PC-3 (cell line): ENCODE data around the gene VAV3. TPM values are rescaled to one million over a fixed set of nuclear protein-coding genes. Genes with fewer than 3 reads are reported as not detected.
A peak's percentile ranks its signal among the peaks of the same experiment; 100 is the strongest.

Source experiments
- ATAC-seq: fragments of 200-7000 bp; cut with Tn5 transposase; 2 replicates; pipeline ENCODE4 v1.9.1; 2020; ENCODE audit warnings: mild to moderate bottlenecking, moderate library complexity
- BruUV-seq: library from RNA; stranded (reverse); fragments of 400-500 nt; replicated peaks from 2 replicates; lab custom pipeline; 2021; lab: Mats Ljungman, UMichigan
- CTCF ChIA-PET: fragments of 300-600 bp; sonication (Branson Sonifier 250); formaldehyde crosslinking; loops from one replicate; lab custom pipeline; 2022; ENCODE audit warnings: antibody characterized with exemption; lab: Charles Lee
- POLR2A ChIA-PET: fragments of 300-600 bp; sonication (Branson Sonifier 250); formaldehyde crosslinking; loops from one replicate; lab custom pipeline; 2022; ENCODE audit warnings: antibody characterized with exemption; ENCODE audit not compliant: unreplicated experiment; lab: Charles Lee
- DNase-seq: peaks from one replicate; pipeline ENCODE4 v3.0.0-alpha.2; 2015
- H2AFZ ChIP-seq: fragments of 300-600 bp; sonication (generic); 2 replicates; pipeline ENCODE4 v1.6.0; 2016; ENCODE audit warnings: antibody characterized with exemption, low read length
- H3F3A ChIP-seq: fragments of 300-600 bp; sonication (generic); one replicate; pipeline ENCODE4 v1.6.0; 2017; ENCODE audit warnings: antibody characterized with exemption, low read length, control low read depth, mild to moderate bottlenecking; ENCODE audit not compliant: unreplicated experiment
- H3K27ac ChIP-seq: fragments of 300-600 bp; sonication (generic); 2 replicates; pipeline ENCODE4 v1.5.1; 2016; ENCODE audit warnings: mild to moderate bottlenecking, low read length
- H3K27me3 ChIP-seq: fragments of 300-600 bp; sonication (generic); 2 replicates; pipeline ENCODE4 v1.6.1; 2016; ENCODE audit warnings: low read length, mixed read lengths
- H3K36me3 ChIP-seq: fragments of 300-600 bp; sonication (generic); 2 replicates; pipeline ENCODE4 v1.6.1; 2016; ENCODE audit warnings: low read depth, mixed run types, low read length, mixed read lengths
- H3K4me1 ChIP-seq: fragments of 300-600 bp; sonication (generic); 2 replicates; pipeline ENCODE4 v1.5.1; 2016; ENCODE audit warnings: low read length; ENCODE audit not compliant: insufficient read depth
- H3K4me2 ChIP-seq: fragments of 300-600 bp; sonication (generic); 2 replicates; pipeline ENCODE4 v1.6.0; 2016; ENCODE audit warnings: low read length
- H3K4me3 ChIP-seq: fragments of 300-600 bp; sonication (generic); 2 replicates; pipeline ENCODE4 v1.5.1; 2016; ENCODE audit warnings: mild to moderate bottlenecking, low read length, mixed read lengths
- H3K79me2 ChIP-seq: fragments of 300-600 bp; sonication (generic); 2 replicates; pipeline ENCODE4 v1.6.1; 2017; ENCODE audit warnings: low read length, mixed read lengths
- H3K9ac ChIP-seq: fragments of 300-600 bp; sonication (generic); 2 replicates; pipeline ENCODE4 v1.6.0; 2016; ENCODE audit warnings: mild to moderate bottlenecking, low read length
- H3K9me2 ChIP-seq: fragments of 300-600 bp; sonication (generic); replicated peaks from 2 replicates; pipeline ENCODE4 v1.6.1; 2016; ENCODE audit warnings: mixed run types, low read length, mixed read lengths
- H3K9me3 ChIP-seq: fragments of 300-600 bp; sonication (generic); 2 replicates; pipeline ENCODE4 v1.6.1; 2016; ENCODE audit warnings: low read length, mixed read lengths
- H4K20me1 ChIP-seq: fragments of 300-600 bp; sonication (generic); 2 replicates; pipeline ENCODE4 v1.6.1; 2016; ENCODE audit warnings: low read length, mixed read lengths
- EZH2 ChIP-seq: fragments of 300-600 bp; sonication (generic); IDR thresholded peaks from one replicate; pipeline ENCODE4 v1.6.1; 2017; ENCODE audit warnings: antibody characterized with exemption, mild to moderate bottlenecking, low read length; ENCODE audit not compliant: unreplicated experiment
- EZH2phosphoT487 ChIP-seq: fragments of 300-600 bp; sonication (generic); IDR thresholded peaks from 2 replicates; pipeline ENCODE4 v1.6.1; 2018; ENCODE audit warnings: mild to moderate bottlenecking, antibody characterized with exemption, low read length, borderline replicate concordance
- intact Hi-C: fragments of 100-400 bp; cut with micrococcal nuclease; formaldehyde crosslinking; loops from 2 replicates; pipeline ENCODE4 v1.9.0; 2023
- total RNA-seq: library from RNA; depleted of rRNA; stranded (reverse); fragments of >200 nt; gene quantifications from 2 replicates; pipeline ENCODE4 v1.2.3, GENCODE V29; 2014
- TF ChIP-seq, protein P1 (sequence below): fragments of 300-600 bp; sonication (generic); conservative IDR thresholded peaks from 2 replicates; pipeline ENCODE4 v1.5.1; 2017; ENCODE audit warnings: antibody characterized with exemption, low read depth, mild to moderate bottlenecking, low read length

Gene VAV3
- total RNA-seq, 1 experiment from 2014 or later, result 0.73 TPM

DNA sequence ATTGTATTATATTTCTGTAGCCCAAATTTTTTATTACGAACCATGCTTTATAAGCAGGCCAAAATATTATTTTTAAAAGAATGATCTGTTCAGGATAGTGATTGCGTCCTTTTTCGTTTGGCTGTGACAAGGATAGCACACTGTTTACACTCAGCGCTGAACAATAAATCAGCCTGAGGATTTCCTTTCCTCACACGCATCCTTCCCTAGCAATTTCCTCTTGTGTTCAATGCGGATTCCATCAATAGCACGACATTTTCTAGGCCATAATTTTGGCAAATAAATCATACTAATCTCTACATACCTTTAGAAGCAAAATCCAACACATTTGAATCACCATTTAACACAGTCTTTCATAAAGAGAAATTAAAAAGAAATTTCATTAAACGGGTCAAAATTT, 1.6 kb upstream of the VAV3 start:
- no peak for ATAC-seq
- no peak for DNase-seq
- no peaks in the 10 kb centered on the region for H3K9me3 ChIP-seq
- TF ChIP-seq EZH2phosphoT487 (no peak), EZH2 (no peak)
- TF ChIP-seq, protein P1, sequence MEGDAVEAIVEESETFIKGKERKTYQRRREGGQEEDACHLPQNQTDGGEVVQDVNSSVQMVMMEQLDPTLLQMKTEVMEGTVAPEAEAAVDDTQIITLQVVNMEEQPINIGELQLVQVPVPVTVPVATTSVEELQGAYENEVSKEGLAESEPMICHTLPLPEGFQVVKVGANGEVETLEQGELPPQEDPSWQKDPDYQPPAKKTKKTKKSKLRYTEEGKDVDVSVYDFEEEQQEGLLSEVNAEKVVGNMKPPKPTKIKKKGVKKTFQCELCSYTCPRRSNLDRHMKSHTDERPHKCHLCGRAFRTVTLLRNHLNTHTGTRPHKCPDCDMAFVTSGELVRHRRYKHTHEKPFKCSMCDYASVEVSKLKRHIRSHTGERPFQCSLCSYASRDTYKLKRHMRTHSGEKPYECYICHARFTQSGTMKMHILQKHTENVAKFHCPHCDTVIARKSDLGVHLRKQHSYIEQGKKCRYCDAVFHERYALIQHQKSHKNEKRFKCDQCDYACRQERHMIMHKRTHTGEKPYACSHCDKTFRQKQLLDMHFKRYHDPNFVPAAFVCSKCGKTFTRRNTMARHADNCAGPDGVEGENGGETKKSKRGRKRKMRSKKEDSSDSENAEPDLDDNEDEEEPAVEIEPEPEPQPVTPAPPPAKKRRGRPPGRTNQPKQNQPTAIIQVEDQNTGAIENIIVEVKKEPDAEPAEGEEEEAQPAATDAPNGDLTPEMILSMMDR, result no peak
- H3K4me1 ChIP-seq, result no peaks in the 10 kb centered on the region
- H3K27ac ChIP-seq, result no peak overlapping the region
- CTCF ChIA-PET, result no interaction called here
- H3F3A ChIP-seq, result no peaks in the 10 kb centered on the region
- no peaks in the 10 kb centered on the region for H3K79me2 ChIP-seq
- H3K4me3 ChIP-seq, result no peak overlapping the region
- H2AFZ ChIP-seq, result no peak overlapping the region
- intact Hi-C loops, result loop anchor here (10.0 kb wide), 1 partner anchor 158 kb away; no protein-coding TSS in a partner anchor
- POLR2A ChIA-PET, result no interaction called here
- H3K4me2 ChIP-seq, result no peak overlapping the region
- H3K27me3 ChIP-seq, result peaks cover 10% of the 10 kb centered on the region
- BruUV-seq, result no TSS peak
- no peaks in the 10 kb centered on the region for H3K9me2 ChIP-seq
- no peaks in the 10 kb centered on the region for H4K20me1 ChIP-seq
- H3K36me3 ChIP-seq, result no peaks in the 10 kb centered on the region
- H3K9ac ChIP-seq, result no peak overlapping the region

DNA sequence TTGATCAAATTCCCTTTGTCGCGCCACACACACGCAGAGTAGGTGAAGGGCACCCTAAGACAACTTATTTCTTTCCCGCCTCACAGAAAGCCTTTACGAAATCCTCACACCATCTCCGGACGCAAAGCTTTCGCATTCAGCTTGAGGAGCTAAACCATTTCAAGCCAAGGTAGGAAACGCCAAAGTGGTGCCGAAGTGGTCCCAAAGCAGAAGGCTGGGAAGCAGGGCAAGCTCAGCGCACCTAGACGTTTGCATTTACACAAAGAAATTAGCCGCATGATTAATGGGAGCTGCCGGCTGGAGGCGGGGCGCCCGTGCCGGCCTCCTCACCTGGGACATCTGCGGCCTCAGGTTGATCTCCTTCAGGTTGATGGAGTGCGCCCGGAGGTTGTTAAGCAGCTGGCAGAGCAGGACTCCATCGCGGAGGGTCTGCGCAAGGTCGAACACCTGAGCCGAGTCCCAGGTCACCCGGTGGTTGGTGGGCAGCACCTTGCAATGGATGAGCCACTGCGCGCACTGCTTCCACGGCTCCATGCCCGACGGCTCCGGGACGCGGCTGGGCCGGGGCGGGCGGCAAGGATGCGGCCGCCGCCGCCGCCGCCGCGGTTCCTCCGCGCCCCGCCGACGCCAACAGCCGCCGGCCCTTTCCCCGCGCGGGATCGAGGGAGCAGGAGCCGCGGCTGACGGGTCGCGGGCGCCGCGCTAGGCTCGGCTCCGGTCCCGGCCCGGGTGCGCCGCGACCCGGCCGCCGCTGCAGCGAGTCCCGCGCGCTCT, 457 bp downstream of the VAV3 start:
- Histone ChIP-seq H3K4me1 (no peaks in the 10 kb centered on the region), H3K79me2 (no peaks in the 10 kb centered on the region), H3K4me3 (peak overlapping the region; percentile 48), H2AFZ (peak overlapping the region; percentile 47), H3F3A (no peaks in the 10 kb centered on the region), H3K9ac (no peak overlapping the region), H4K20me1 (no peaks in the 10 kb centered on the region), H3K27me3 (peaks cover 10% of the 10 kb centered on the region), H3K36me3 (no peaks in the 10 kb centered on the region), H3K9me2 (no peaks in the 10 kb centered on the region), H3K9me3 (no peaks in the 10 kb centered on the region), H3K27ac (no peak overlapping the region), H3K4me2 (peak overlapping the region; percentile 64)
- POLR2A ChIA-PET, result no interaction called here
- DNase-seq (no peak), ATAC-seq (peak; percentile 32)
- no TSS peak for BruUV-seq
- intact Hi-C loops, result loop anchor here (10.0 kb wide), 1 partner anchor 160 kb away; no protein-coding TSS in a partner anchor
- CTCF ChIA-PET, result no interaction called here
- TF ChIP-seq EZH2 (no peak), EZH2phosphoT487 (no peak)
- TF ChIP-seq, protein P1, result no peak
